Bladder microvascular endothelial cell (primary cell): ENCODE measurements around the gene DNAJC6. TPM values are rescaled to one million over a fixed set of nuclear protein-coding genes. Genes with fewer than 3 reads are reported as not detected.

Source experiments
- total RNA-seq: library from RNA; depleted of rRNA; stranded (reverse); fragments of >200 nt; gene quantifications from 2 replicates; pipeline ENCODE4 v1.2.3, GENCODE V29; 2014

The DNAJC6 gene
- 4.2 and 14.5 TPM in 2 replicates for total RNA-seq

DNA sequence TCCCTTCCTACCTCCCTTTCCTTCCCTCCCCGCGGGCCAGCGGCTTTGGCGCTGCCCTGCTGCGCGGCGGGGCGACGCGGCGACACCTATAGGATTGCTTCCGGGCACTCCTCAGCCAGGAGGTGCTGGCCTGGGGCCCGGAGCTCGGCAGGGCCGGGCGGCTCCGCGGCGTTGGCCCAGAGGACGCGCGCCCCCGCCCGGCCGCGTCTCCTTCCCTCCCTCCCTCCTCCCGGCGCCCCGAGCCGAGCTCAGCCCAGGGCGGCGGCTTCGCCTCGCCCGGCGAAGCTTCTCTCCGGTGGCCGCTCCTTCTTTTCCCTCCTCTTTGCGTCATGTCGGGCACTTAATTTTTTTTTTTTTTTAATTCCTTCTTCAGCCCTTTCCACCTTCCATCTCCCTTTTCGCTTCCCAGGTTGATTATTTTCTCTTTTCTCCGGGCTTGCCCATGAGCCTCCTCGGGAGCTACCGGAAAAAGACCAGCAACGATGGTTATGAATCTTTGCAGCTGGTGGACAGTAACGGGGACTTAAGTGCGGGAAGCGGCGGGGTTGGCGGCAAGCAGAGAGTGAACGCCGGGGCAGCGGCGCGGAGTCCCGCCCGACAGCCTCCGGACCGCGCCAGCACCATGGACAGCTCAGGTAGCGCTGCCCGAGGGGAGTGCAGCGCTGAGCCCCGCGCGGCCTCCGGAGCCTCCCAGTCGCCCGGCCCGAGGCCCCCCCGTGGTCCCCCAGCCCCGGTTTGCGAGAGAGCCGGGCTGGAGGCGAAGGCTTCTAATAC is at the start of gene DNAJC6:
TSS of gene DNAJC6 (plus strand) at position 240 of the 774 bp plus-strand sequence. CDS start at position 443, 203 bp downstream.

GRCh38 chr1:65420590-65421350 is 111.4 kb downstream of the DNAJC6 start, which contains the start of the genes LEPR and LEPROT:
Gene LEPR (plus strand): TSS chr1:65420668. CDS start chr1:65565566, 144,898 bp downstream.
Gene LEPROT (plus strand): TSS chr1:65420668. CDS start chr1:65420725, 57 bp downstream.

Other genes starting within 250 kb of the DNAJC6 start
- gene AK4, start 161.3 kb upstream of the DNAJC6 start, total RNA-seq, result 5.5 and 13.3 TPM in 2 replicates
- 13.1 and 136 TPM in 2 replicates for gene LEPR, start 111.1 kb downstream of the DNAJC6 start, total RNA-seq
- gene LEPROT, start 111.1 kb downstream of the DNAJC6 start, total RNA-seq, result 35.0 and 101 TPM in 2 replicates